GM20000 (cell line): ENCODE results near the gene DVL1.

Source experiments
- DNase-seq: peaks from one replicate; pipeline ENCODE4 v3.0.0; 2012; ENCODE audit warnings: low spot score
- CTCF ChIP-seq: IDR thresholded peaks from 2 replicates; pipeline ENCODE4 v1.5.1; 2012; ENCODE audit warnings: mild to moderate bottlenecking, control low read depth; ENCODE audit errors: extremely low read depth, missing control alignments

The DVL1 gene

DNA sequence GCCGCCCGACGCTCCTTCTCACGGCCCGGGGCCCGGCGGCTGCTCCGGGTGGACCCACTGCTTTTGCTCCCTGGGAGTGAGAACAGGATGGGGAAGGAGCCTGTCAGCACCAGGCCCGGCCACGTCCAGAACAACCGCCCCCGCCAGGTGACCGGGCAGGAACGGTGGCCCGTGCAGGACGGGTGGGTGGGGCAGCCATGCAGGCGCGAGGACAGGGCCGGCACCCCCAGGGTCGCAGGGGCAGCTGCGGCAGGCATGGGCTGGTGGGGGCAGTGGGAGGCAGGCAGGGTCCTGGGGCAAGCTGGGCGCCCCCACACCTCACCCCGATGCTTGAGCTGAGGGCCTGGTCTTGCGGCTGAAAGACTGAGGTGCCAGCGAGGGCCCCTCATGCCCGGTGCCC lies 12.8 kb downstream of the DVL1 start:
- DNase-seq: no peak
- no peak for TF ChIP-seq CTCF

GRCh38 chr1:1335792-1336248 lies 13.4 kb downstream of the DVL1 start:
- DNase-seq: no peak
- no peak for TF ChIP-seq CTCF

GRCh38 chr1:1335283-1335682 lies 13.9 kb downstream of the DVL1 start:
- no peak for TF ChIP-seq CTCF
- no peak for DNase-seq

DNA sequence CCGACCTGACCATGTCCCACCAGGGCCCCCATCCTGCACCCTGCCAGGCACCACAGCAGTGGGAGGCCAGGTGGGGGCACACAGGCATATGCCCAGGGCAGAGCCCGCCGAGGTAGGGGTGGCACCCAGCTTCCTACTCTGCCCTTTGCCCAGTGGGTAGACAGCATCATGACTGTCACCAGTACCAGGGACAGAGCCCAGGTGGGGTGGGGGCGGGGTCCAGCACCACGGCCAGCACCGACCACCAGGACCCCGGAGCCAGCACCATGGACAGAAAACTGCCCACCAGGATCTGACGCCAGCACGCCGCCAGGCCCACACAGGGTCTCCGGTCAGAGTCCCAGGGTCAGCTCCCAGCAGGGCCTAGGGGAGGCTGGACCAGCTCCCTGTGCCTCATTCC lies 14.4 kb downstream of the DVL1 start:
- no peak for DNase-seq
- TF ChIP-seq CTCF: no peak

DNA sequence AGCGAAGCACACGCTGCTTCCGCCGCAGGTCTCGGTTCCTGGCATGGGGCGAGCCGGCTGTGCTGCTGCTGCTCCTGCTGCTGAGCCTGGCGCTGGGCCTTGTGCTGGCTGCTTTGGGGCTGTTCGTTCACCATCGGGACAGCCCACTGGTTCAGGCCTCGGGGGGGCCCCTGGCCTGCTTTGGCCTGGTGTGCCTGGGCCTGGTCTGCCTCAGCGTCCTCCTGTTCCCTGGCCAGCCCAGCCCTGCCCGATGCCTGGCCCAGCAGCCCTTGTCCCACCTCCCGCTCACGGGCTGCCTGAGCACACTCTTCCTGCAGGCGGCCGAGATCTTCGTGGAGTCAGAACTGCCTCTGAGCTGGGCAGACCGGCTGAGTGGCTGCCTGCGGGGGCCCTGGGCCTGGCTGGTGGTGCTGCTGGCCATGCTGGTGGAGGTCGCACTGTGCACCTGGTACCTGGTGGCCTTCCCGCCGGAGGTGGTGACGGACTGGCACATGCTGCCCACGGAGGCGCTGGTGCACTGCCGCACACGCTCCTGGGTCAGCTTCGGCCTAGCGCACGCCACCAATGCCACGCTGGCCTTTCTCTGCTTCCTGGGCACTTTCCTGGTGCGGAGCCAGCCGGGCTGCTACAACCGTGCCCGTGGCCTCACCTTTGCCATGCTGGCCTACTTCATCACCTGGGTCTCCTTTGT lies 15.5 kb downstream of the DVL1 start:
- no peak for DNase-seq
- no peak for TF ChIP-seq CTCF

DNA sequence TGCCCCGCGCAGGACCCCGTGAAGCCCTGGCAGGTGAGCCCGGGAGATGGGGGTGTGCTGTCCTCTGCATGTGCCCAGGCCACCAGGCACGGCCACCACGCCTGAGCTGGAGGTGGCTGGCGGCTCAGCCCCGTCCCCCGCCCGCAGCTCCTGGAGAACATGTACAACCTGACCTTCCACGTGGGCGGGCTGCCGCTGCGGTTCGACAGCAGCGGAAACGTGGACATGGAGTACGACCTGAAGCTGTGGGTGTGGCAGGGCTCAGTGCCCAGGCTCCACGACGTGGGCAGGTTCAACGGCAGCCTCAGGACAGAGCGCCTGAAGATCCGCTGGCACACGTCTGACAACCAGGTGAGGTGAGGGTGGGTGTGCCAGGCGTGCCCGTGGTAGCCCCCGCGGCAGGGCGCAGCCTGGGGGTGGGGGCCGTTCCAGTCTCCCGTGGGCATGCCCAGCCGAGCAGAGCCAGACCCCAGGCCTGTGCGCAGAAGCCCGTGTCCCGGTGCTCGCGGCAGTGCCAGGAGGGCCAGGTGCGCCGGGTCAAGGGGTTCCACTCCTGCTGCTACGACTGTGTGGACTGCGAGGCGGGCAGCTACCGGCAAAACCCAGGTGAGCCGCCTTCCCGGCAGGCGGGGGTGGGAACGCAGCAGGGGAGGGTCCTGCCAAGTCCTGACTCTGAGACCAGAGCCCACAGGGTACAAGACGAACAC lies 16.3 kb downstream of the DVL1 start:
- TF ChIP-seq CTCF: no peak
- DNase-seq: no peak

DNA sequence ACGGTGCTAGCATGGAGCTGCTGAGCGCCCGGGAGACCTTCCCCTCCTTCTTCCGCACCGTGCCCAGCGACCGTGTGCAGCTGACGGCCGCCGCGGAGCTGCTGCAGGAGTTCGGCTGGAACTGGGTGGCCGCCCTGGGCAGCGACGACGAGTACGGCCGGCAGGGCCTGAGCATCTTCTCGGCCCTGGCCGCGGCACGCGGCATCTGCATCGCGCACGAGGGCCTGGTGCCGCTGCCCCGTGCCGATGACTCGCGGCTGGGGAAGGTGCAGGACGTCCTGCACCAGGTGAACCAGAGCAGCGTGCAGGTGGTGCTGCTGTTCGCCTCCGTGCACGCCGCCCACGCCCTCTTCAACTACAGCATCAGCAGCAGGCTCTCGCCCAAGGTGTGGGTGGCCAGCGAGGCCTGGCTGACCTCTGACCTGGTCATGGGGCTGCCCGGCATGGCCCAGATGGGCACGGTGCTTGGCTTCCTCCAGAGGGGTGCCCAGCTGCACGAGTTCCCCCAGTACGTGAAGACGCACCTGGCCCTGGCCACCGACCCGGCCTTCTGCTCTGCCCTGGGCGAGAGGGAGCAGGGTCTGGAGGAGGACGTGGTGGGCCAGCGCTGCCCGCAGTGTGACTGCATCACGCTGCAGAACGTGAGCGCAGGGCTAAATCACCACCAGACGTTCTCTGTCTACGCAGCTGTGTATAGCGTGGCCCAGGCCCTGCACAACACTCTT lies 17.0 kb downstream of the DVL1 start:
- DNase-seq: no peak
- no peak for TF ChIP-seq CTCF
